IMR-90 (cell line): Measurements from ENCODE around the gene TUSC2. TPM values are rescaled to one million over a fixed set of nuclear protein-coding genes. Genes with fewer than 3 reads are reported as not detected.

Experiments
- ATAC-seq: fragments of 200-7000 bp; cut with Tn5 transposase; 2 replicates; pipeline ENCODE4 v1.9.1; 2020; ENCODE audit warnings: low read depth, mild to moderate bottlenecking, moderate library complexity
- BruUV-seq: library from RNA; stranded (reverse); fragments of 400-500 nt; replicated peaks from 2 replicates; lab custom pipeline; 2021; lab: Mats Ljungman, UMichigan
- CTCF ChIA-PET: fragments of 300-600 bp; formaldehyde crosslinking; extraction: SDS; loops from one replicate; lab custom pipeline; 2021; ENCODE audit warnings: antibody characterized with exemption; lab: Yijun Ruan, JAX
- POLR2A ChIA-PET: fragments of 300-600 bp; sonication (Branson Sonifier 250); formaldehyde crosslinking; loops from one replicate; lab custom pipeline; 2022; ENCODE audit warnings: antibody characterized with exemption; ENCODE audit not compliant: unreplicated experiment; lab: Charles Lee
- DNase-seq: peaks from one replicate; pipeline ENCODE4 v3.0.0; 2013
- H2AFZ ChIP-seq: replicated peaks from 2 replicates; pipeline ENCODE3; 2013; ENCODE audit warnings: low read length, mild to moderate bottlenecking; ENCODE audit not compliant: poor library complexity
- H2AK5ac ChIP-seq: 2 replicates; pipeline ENCODE4 v1.6.1; 2013; ENCODE audit warnings: low read depth, low read length, inconsistent platforms
- H2AK9ac ChIP-seq: replicated peaks from 2 replicates; pipeline ENCODE3; 2013; ENCODE audit warnings: mild to moderate bottlenecking, low read depth, low read length, moderate library complexity; ENCODE audit not compliant: poor library complexity
- H2BK120ac ChIP-seq: 2 replicates; pipeline ENCODE4 v1.6.1; 2013; ENCODE audit warnings: low read depth, low read length, inconsistent platforms
- H2BK15ac ChIP-seq: 3 replicates; pipeline ENCODE4 v1.6.1; 2013; ENCODE audit warnings: low read depth, low read length, inconsistent platforms
- H2BK20ac ChIP-seq: 2 replicates; pipeline ENCODE4 v1.6.1; 2013; ENCODE audit warnings: low read depth, mild to moderate bottlenecking, inconsistent platforms, low read length, moderate library complexity
- H2BK5ac ChIP-seq: 2 replicates; pipeline ENCODE4 v1.6.1; 2013; ENCODE audit warnings: mild to moderate bottlenecking, low read depth, low read length, inconsistent platforms; ENCODE audit not compliant: poor library complexity, severe bottlenecking
- H3K14ac ChIP-seq: replicated peaks from 2 replicates; pipeline ENCODE4 v1.6.1; 2013; ENCODE audit warnings: low read depth, low read length, inconsistent platforms
- H3K18ac ChIP-seq: 2 replicates; pipeline ENCODE4 v1.6.1; 2013; ENCODE audit warnings: low read depth, low read length, control low read depth
- H3K23ac ChIP-seq: 2 replicates; pipeline ENCODE4 v1.6.1; 2013; ENCODE audit warnings: low read depth, low read length, inconsistent platforms
- H3K27ac ChIP-seq: 2 replicates; pipeline ENCODE4 v1.5.1; 2013; ENCODE audit warnings: mild to moderate bottlenecking, control low read depth, low read length; ENCODE audit not compliant: insufficient read depth
- H3K27me3 ChIP-seq: 2 replicates; pipeline ENCODE4 v1.6.1; 2013; ENCODE audit warnings: low read length; ENCODE audit not compliant: control insufficient read depth, insufficient read depth
- H3K36me3 ChIP-seq: 2 replicates; pipeline ENCODE4 v1.6.1; 2013; ENCODE audit warnings: low read length, mixed read lengths; ENCODE audit not compliant: control insufficient read depth, insufficient read depth
- H3K4ac ChIP-seq: 2 replicates; pipeline ENCODE4 v1.6.1; 2013; ENCODE audit warnings: low read depth, low read length, inconsistent platforms
- H3K4me1 ChIP-seq: 2 replicates; pipeline ENCODE4 v1.6.1; 2013; ENCODE audit warnings: low read length, mixed read lengths; ENCODE audit not compliant: control insufficient read depth, insufficient read depth
- H3K4me2 ChIP-seq: 2 replicates; pipeline ENCODE4 v1.6.1; 2013; ENCODE audit warnings: low read depth, mild to moderate bottlenecking, control low read depth, low read length, moderate library complexity
- H3K4me3 ChIP-seq: 2 replicates; pipeline ENCODE4 v1.5.1; 2013; ENCODE audit warnings: low read depth, mild to moderate bottlenecking, control low read depth, low read length, moderate library complexity; ENCODE audit not compliant: insufficient read depth
- H3K56ac ChIP-seq: 2 replicates; pipeline ENCODE4 v1.6.1; 2013; ENCODE audit warnings: low read length, inconsistent platforms; ENCODE audit not compliant: insufficient read depth; ENCODE audit errors: extremely low read depth
- H3K79me1 ChIP-seq, 2 experiments: 2 replicates each; pipeline ENCODE4 v1.6.1; 2013; ENCODE audit warnings: low read length in 2 of 2, inconsistent platforms in 1 of 2, low read depth in 1 of 2
- H3K9ac ChIP-seq: 2 replicates; pipeline ENCODE4 v1.6.1; 2013; ENCODE audit warnings: low read depth, low read length, control low read depth
- H3K9me1 ChIP-seq: 2 replicates; pipeline ENCODE4 v1.6.1; 2013; ENCODE audit warnings: low read length, inconsistent platforms; ENCODE audit not compliant: insufficient read depth
- H3K9me3 ChIP-seq: 2 replicates; pipeline ENCODE4 v1.6.1; 2013; ENCODE audit warnings: low read length; ENCODE audit not compliant: control insufficient read depth, insufficient read depth
- H4K20me1 ChIP-seq: 2 replicates; pipeline ENCODE4 v1.6.1; 2013; ENCODE audit warnings: low read length, inconsistent platforms; ENCODE audit not compliant: insufficient read depth
- H4K5ac ChIP-seq: 2 replicates; pipeline ENCODE4 v1.6.1; 2013; ENCODE audit warnings: mild to moderate bottlenecking, low read depth, low read length, control low read depth
- H4K8ac ChIP-seq, 2 experiments: 2 replicates each; pipeline ENCODE4 v1.6.1; 2013; ENCODE audit warnings: low read depth in 2 of 2, low read length in 2 of 2, control low read depth in 1 of 2, inconsistent platforms in 1 of 2
- H4K91ac ChIP-seq: 2 replicates; pipeline ENCODE4 v1.6.1; 2013; ENCODE audit warnings: low read depth, low read length, inconsistent platforms; ENCODE audit not compliant: insufficient read depth
- BHLHE40 ChIP-seq: fragments of 150-350 bp; IDR thresholded peaks from 2 replicates; pipeline ENCODE4 v1.6.1; 2016; ENCODE audit warnings: mild to moderate bottlenecking, low read depth, low read length
- CEBPB ChIP-seq: IDR thresholded peaks from 2 replicates; pipeline ENCODE4 v1.6.1; 2012; ENCODE audit warnings: low read depth, low read length, improper control_type of control experiment
- CHD1 ChIP-seq: IDR thresholded peaks from 2 replicates; pipeline ENCODE4 v1.6.1; 2012; ENCODE audit warnings: low read depth, low read length, improper control_type of control experiment
- CTCF ChIP-seq: conservative IDR thresholded peaks from 2 replicates; pipeline ENCODE4 v1.5.1; 2012; ENCODE audit warnings: mild to moderate bottlenecking, low read depth, low read length, improper control_type of control experiment
- ELK1 ChIP-seq: fragments of 150-350 bp; IDR thresholded peaks from 2 replicates; pipeline ENCODE4 v1.6.1; 2016; ENCODE audit warnings: low read depth, mild to moderate bottlenecking, low read length, moderate library complexity, borderline replicate concordance
- FOS ChIP-seq: fragments of 150-350 bp; IDR thresholded peaks from 2 replicates; pipeline ENCODE4 v1.6.1; 2016; ENCODE audit warnings: low read depth, low read length
- MAFK ChIP-seq: IDR thresholded peaks from 2 replicates; pipeline ENCODE4 v1.6.1; 2012; ENCODE audit warnings: low read depth, low read length, improper control_type of control experiment
- MAZ ChIP-seq: IDR thresholded peaks from 2 replicates; pipeline ENCODE4 v1.6.1; 2012; ENCODE audit warnings: low read depth, mild to moderate bottlenecking, low read length, improper control_type of control experiment, moderate library complexity, borderline replicate concordance
- MXI1 ChIP-seq: IDR thresholded peaks from 2 replicates; pipeline ENCODE4 v1.6.1; 2012; ENCODE audit warnings: low read depth, mild to moderate bottlenecking, low read length, moderate library complexity, borderline replicate concordance
- NFE2L2 ChIP-seq: fragments of 150-350 bp; IDR thresholded peaks from 2 replicates; pipeline ENCODE4 v1.6.1; 2016; ENCODE audit warnings: low read depth, mild to moderate bottlenecking, low read length
- POLR2A ChIP-seq: IDR thresholded peaks from 2 replicates; pipeline ENCODE4 v1.6.1; 2012; ENCODE audit warnings: mild to moderate bottlenecking, low read depth, low read length
- RAD21 ChIP-seq: IDR thresholded peaks from 2 replicates; pipeline ENCODE4 v1.6.1; 2012; ENCODE audit warnings: low read length, improper control_type of control experiment
- RCOR1 ChIP-seq: IDR thresholded peaks from 2 replicates; pipeline ENCODE4 v1.6.1; 2012; ENCODE audit warnings: mild to moderate bottlenecking, low read length, improper control_type of control experiment; ENCODE audit not compliant: insufficient replicate concordance
- RFX5 ChIP-seq: IDR thresholded peaks from 2 replicates; pipeline ENCODE4 v1.8.0; 2012; ENCODE audit warnings: low read depth, mild to moderate bottlenecking, low read length, moderate library complexity
- SMC3 ChIP-seq: fragments of 150-350 bp; IDR thresholded peaks from 2 replicates; pipeline ENCODE4 v1.6.1; 2016; ENCODE audit warnings: low read depth, mild to moderate bottlenecking, antibody characterized with exemption, low read length, moderate library complexity
- USF2 ChIP-seq: fragments of 150-350 bp; IDR thresholded peaks from 2 replicates; pipeline ENCODE4 v1.6.1; 2017; ENCODE audit warnings: mild to moderate bottlenecking, antibody characterized with exemption, low read length, low read depth
- WGBS, 2 experiments: methylation state at CpG; one replicate each; pipeline versions ENCODE4 v1.1.5 to v1.1.7; 2013; ENCODE audit warnings: missing lambda C conversion rate in 2 of 2; ENCODE audit not compliant: insufficient read length in 1 of 2; ENCODE audit errors: extremely low coverage in 2 of 2; 5-methylcytosine and 5-hydroxymethylcytosine counted together
- dilution Hi-C: fragments of 300-500 bp; cut with HindIII; formaldehyde crosslinking; loops from one replicate; pipeline ENCODE4 v1.14.3; 2018; ENCODE audit warnings: low sequenced_read_pairs; ENCODE audit not compliant: unreplicated experiment
- in situ Hi-C: fragments of 300-500 bp; cut with MboI; formaldehyde crosslinking; loops from 3 replicates; pipeline ENCODE4 v1.14.3; 2019; ENCODE audit warnings: low sequenced_read_pairs, inconsistent platforms, mixed read lengths
- intact Hi-C: fragments of 100-400 bp; cut with micrococcal nuclease; formaldehyde crosslinking; loops from 2 replicates; pipeline ENCODE4 v1.10.0; 2022
- polyA plus RNA-seq, 3 experiments: library from polyadenylated mRNA; depleted of rRNA; stranded (reverse); fragments of >200 nt; gene quantifications; 2 replicates each; pipeline ENCODE4 v1.2.3, GENCODE V29; 2012; ENCODE audit warnings: low replicate concordance in 1 of 3
- total RNA-seq: library from RNA; depleted of rRNA; stranded (reverse); fragments of >200 nt; gene quantifications from 2 replicates; pipeline ENCODE4 v1.2.3, GENCODE V29; 2012

Gene TUSC2
- total and polyA plus RNA-seq, 2 of the 4 experiments (the other 2 are of a cell fraction), result 13.4 to 24.0 TPM

- no peaks in the 10 kb centered on the region for H3K9me3 ChIP-seq
- H3K18ac ChIP-seq, result no peak overlapping the region
- TF ChIP-seq RCOR1 (no peak), MAZ (no peak), USF2 (no peak), ELK1 (no peak), BHLHE40 (no peak), CTCF (no peak), POLR2A (no peak), RFX5 (no peak), RAD21 (no peak), NFE2L2 (no peak), CHD1 (no peak), CEBPB (no peak), SMC3 (no peak), MAFK (no peak), FOS (no peak), MXI1 (no peak)
- no peak overlapping the region for H2BK5ac ChIP-seq
- in situ Hi-C loops, result no loop called here
- dilution Hi-C loops, result no loop called here
- peaks cover 53% of the 10 kb centered on the region for H4K20me1 ChIP-seq
- no peak overlapping the region for H4K91ac ChIP-seq
- H3K4me2 ChIP-seq, result peak overlapping the region; percentile 94
- H3K27ac ChIP-seq, result 0 out of 2 replicates have a peak overlapping the region, but pooled peaks have one; percentile 2
- H3K4me1 ChIP-seq, result peaks cover 26% of the 10 kb centered on the region
- H3K4me3 ChIP-seq, result peak overlapping the region; percentile 76
- H3K9ac ChIP-seq, result peak overlapping the region; percentile 94
- POLR2A ChIA-PET, result interaction anchor here (0.6 to 1.0 kb wide), 2 partner anchors 119 to 211 kb away, joined by 3 read pairs; partner anchors contain the start of gene HEMK1
- CTCF ChIA-PET, result no interaction called here
- H2AK9ac ChIP-seq, result no peak overlapping the region
- ATAC-seq (no peak), DNase-seq (no peak)
- H3K4ac ChIP-seq, result no peak overlapping the region
- WGBS, 2 experiments, result no CpG with 5 or more reads among the region's 1 CpG
- peaks cover 17% of the 10 kb centered on the region for H3K9me1 ChIP-seq
- no peak overlapping the region for H2BK20ac ChIP-seq
- no peak overlapping the region for H4K8ac ChIP-seq
- H3K23ac ChIP-seq, result peak overlapping the region; percentile 60
- H2BK120ac ChIP-seq, result no peak overlapping the region
- H2AFZ ChIP-seq, result no peak overlapping the region
- no peak overlapping the region for H3K56ac ChIP-seq
- H2AK5ac ChIP-seq, result no peak overlapping the region; the same call in 1 of the 2 replicates
- H3K79me1 ChIP-seq, result peaks cover 0 to 60% of the 10 kb centered on the region in 2 experiments; a peak in 2 of 4 replicates
- no peak overlapping the region for H3K14ac ChIP-seq
- intact Hi-C loops, result no loop called here
- BruUV-seq, result TSS peak; percentile 31
- no peaks in the 10 kb centered on the region for H3K27me3 ChIP-seq
- no peak overlapping the region for H4K5ac ChIP-seq
- no peak overlapping the region for H2BK15ac ChIP-seq
- peaks cover 44% of the 10 kb centered on the region for H3K36me3 ChIP-seq
Measured at GRCh38 chr3:50357481-50357880, 29.5 kb upstream of the TUSC2 start.
